ENCODE measurements around the gene KRT7. TPM values are rescaled to one million over a fixed set of nuclear protein-coding genes. Genes with fewer than 3 reads are reported as not detected.

KRT7 gene
- total and polyA plus RNA-seq, 5 experiments from 2014 or later: not detected

DNA sequence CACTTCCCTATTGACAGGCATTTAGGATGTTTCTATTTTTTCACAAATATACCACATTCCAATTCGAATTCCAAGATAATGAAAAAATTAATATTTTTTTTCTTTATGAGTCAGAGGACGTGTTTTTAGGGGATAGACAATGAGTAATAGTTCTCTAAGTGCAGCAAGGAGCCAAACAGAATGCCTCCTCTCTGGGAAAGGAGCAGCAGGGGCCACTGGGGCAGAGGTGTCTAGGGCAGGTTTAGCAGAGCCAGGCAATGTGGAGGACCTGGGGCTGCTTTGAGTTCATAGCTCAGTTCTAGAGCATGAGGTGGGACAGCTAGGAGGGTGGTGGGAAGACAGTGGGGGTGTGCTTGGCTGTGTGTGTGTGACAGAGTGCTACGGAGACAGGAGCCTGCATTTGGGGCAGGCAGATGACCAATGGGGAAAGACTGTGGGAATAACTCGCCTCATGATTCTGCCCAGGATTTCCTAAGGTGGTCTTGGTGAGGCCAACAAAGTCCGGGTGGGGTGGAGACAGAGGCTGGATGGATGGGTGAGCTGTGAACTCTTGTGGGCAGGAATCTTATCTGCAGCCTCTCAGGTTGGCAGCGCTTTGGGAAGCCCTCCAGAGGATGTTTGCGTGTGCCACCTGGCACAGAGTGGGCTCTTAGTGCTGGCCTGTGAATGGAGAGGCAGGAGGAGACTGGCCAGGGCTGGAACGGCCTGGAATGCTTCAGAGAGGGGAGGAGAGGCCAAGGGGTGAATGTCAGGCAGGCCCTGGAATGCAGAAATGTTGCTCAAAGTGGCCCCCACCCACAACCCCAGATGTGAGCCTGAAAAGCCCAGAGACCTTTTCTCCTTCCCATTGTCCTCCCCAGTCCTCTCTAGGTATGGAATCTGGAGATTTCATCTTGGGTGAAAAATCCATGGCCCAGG, 2.4 kb upstream of the KRT7 start:
- Mint-ChIP-seq H3K27ac (no peak overlapping the region), H3K9me3 (no peaks in the 10 kb centered on the region), H3K4me1 (peaks cover 0 to 5% (median 3%) of the 10 kb centered on the region in 4 donors), H3K4me3 (no peak overlapping the region), H3K27me3 (peaks cover 30 to 66% (median 59%) of the 10 kb centered on the region in 5 donors), H3K36me3 (no peaks in the 10 kb centered on the region)
- peak in 1 of 10 donors; percentile 45 for DNase-seq
- POLR2A ChIA-PET: no interaction called here
- no peak for ATAC-seq

DNA sequence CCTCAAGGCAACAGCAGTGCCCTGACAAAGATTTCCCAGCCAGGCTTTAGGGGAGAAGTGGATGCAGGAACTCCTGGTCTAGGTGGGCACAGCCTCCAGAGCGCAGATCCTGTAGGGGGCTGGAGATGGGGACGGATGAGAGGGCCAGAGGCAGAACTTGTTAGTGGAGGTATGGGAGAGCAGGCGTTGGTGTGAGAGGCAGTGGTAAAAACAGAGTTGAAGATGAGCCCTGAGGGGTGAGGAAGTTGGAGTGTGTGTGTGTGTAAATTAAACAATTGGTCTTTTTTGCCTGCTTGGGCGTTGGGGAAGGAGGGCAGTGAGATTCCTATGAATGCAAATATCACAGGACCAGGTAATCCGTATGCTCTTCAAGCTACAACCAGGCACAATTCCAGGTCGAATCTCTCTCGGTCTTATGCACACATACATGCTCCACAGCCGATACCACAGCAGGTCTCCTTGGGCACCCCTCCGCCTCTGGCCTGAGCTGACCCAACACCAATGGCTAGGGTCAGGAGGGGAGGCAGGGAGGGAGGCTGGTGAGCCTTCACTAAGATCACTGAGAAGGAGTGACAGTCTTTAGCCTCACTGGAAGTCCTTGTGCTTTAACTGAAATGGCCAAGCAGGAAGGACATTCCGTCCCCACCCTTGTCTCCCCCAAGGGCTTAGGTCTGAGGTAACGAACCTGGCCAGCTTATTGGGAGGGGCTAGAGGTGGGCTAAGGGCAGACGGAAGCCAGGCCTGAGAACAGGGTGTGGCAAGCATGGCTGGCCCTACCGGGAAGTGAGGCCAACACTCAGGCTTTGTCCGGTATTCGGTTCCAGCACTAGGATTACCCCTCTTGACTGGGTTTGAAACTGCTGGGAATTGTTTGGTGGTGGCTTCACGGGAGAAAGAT, 1.5 kb upstream of the KRT7 start:
- H3K27ac Mint-ChIP-seq: no peak overlapping the region
- peak overlapping the region in 1 of 10 donors; percentile 11 for H3K4me3 Mint-ChIP-seq
- ATAC-seq (no peak), DNase-seq (peak in 1 of 10 donors; percentile 26)
- H3K4me1 Mint-ChIP-seq: peaks cover 0 to 5% (median 4%) of the 10 kb centered on the region in 4 donors
- no peaks in the 10 kb centered on the region for H3K36me3 Mint-ChIP-seq
- peaks cover 30 to 70% (median 61%) of the 10 kb centered on the region in 5 donors for H3K27me3 Mint-ChIP-seq
- POLR2A ChIA-PET: no interaction called here
- no peaks in the 10 kb centered on the region for H3K9me3 Mint-ChIP-seq

DNA sequence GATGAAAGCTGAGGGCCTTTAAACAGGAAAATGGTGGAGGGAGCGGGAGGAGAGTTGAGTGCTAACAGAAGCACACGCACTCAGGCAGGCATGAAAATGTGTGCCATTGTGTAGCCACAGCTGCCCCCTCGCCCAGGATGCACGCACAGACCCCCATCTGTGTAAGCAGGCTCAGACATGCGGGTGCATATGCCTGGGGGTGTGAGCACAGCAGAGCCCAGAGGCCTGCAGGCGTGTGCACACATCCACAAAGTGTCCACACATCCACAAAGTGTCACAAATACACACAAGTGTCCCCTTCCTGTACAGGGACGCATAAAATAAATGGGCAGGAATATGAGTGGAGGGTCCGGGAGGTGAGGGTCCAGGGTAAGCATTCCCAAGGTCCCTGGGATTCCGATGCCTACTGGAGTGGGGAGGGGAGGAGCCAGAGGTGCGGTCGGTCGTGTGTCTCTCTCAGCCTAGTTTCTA, 805 bp upstream of the KRT7 start:
- Mint-ChIP-seq H3K9me3 (no peaks in the 10 kb centered on the region), H3K27ac (no peak overlapping the region), H3K27me3 (peaks cover 30 to 70% (median 61%) of the 10 kb centered on the region in 5 donors), H3K4me3 (peak overlapping the region in 1 of 10 donors; percentile 11), H3K36me3 (no peaks in the 10 kb centered on the region), H3K4me1 (peaks cover 0 to 5% (median 4%) of the 10 kb centered on the region in 4 donors)
- DNase-seq (no peak), ATAC-seq (no peak)
- POLR2A ChIA-PET: no interaction called here

DNA sequence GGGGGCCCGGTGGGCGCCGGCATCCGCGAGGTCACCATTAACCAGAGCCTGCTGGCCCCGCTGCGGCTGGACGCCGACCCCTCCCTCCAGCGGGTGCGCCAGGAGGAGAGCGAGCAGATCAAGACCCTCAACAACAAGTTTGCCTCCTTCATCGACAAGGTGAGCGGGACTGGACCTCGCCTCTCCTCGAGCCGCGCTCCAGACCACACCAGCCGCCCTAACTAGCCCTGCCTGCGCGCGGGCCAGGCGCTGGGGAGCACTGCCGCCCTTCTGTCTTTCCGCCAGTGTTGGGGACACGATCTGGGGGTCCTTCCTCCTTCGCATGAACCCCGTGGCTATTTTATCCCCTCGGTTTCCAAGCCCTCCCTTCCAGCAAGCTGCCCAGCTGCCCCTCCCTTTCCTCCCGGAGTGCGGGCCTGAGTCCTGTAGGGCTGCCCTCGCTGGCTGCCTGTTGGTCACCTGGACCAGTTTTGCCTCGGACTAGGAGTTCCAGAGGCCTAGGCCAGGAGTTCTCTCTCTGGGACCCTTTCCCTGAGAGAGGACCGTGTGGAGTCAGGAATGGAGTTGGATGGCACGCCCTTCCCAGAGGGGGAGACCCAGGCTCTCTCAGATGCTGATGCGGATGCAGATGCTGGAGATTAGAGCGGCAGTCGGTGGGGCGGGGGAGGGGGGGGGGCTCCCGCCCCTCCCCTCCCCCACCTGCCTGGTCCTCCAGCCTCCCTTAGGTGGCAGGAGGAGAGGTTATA, 592 bp downstream of the KRT7 start:
- DNase-seq (no peak), ATAC-seq (no peak)
- H3K36me3 Mint-ChIP-seq: no peaks in the 10 kb centered on the region
- POLR2A ChIA-PET: no interaction called here
- no peak overlapping the region for H3K4me3 Mint-ChIP-seq
- H3K9me3 Mint-ChIP-seq: no peaks in the 10 kb centered on the region
- peaks cover 0 to 5% (median 4%) of the 10 kb centered on the region in 4 donors for H3K4me1 Mint-ChIP-seq
- no peak overlapping the region for H3K27ac Mint-ChIP-seq
- H3K27me3 Mint-ChIP-seq: peaks cover 30 to 72% (median 57%) of the 10 kb centered on the region in 5 donors

DNA sequence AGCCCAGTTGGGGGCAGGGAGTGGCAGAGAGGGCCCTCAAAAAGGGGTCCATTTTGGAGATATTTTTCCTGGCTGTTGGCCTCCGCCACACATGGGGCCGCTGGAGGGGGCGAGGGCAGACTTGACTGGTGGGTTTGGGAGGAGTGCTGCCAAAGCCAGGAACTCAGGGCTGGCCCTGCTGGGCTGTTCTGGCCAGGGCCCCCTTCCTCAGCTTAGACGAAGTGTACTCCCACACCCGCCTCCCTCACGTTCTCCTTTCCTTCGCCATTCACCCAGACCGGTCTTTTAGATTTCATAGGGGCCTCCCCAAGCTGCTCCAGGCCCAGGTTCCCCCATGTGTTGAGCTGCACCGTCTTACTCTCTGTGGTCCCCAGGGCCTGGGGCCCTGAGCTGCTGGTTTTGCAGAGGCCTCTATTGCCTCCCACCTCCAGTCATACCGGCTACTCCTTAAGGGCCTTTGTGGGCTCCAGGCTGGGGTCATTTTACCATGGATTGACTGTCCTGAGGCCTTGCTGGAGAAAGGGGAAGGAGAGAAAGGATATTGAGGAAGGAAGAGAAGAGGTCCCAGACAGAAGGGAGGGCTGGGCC, 1.3 kb downstream of the KRT7 start:
- DNase-seq (no peak), ATAC-seq (no peak)
- Mint-ChIP-seq H3K4me3 (no peak overlapping the region), H3K36me3 (no peaks in the 10 kb centered on the region), H3K9me3 (no peaks in the 10 kb centered on the region), H3K27me3 (peaks cover 29 to 73% (median 51%) of the 10 kb centered on the region in 5 donors), H3K27ac (peak overlapping the region in 1 of 10 donors; percentile 85), H3K4me1 (peaks cover 0 to 5% (median 4%) of the 10 kb centered on the region in 4 donors)
- POLR2A ChIA-PET: no interaction called here

DNA sequence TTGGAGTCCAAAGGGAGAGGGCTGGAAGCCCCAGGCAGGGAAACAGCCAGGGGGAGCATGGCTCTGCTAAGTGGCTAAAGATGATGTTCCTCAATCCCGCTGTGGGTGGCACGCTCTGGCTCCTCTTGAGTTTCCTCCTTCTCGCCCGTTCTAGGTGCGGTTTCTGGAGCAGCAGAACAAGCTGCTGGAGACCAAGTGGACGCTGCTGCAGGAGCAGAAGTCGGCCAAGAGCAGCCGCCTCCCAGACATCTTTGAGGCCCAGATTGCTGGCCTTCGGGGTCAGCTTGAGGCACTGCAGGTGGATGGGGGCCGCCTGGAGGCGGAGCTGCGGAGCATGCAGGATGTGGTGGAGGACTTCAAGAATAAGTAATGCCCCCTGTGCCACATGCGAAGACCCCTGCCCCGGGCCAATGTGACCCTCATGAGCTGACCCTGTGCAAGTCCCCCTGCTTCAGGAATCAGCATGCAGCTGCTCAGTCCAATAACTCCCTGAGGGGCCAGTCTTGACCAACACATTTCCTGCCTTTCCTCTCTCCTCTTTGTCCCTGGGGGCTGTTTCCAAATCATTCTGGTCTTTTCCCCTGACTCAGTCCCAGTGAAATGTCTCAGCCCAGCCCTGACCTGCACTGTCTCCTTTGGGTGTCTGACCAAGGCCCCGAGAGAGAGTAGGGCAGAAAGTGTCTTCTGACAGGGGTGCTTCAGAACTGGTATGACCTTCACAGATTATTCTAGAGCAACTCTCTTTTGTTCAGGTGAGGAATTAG, 2.1 kb downstream of the KRT7 start:
- H3K4me1 Mint-ChIP-seq: peaks cover 0 to 5% (median 4%) of the 10 kb centered on the region in 4 donors
- no peaks in the 10 kb centered on the region for H3K36me3 Mint-ChIP-seq
- DNase-seq (no peak), ATAC-seq (no peak)
- H3K9me3 Mint-ChIP-seq: no peaks in the 10 kb centered on the region
- peak overlapping the region in 2 of 10 donors; percentile 2 to 37 for H3K27ac Mint-ChIP-seq
- POLR2A ChIA-PET: no interaction called here
- peaks cover 23 to 69% (median 44%) of the 10 kb centered on the region in 5 donors for H3K27me3 Mint-ChIP-seq
- no peak overlapping the region for H3K4me3 Mint-ChIP-seq

DNA sequence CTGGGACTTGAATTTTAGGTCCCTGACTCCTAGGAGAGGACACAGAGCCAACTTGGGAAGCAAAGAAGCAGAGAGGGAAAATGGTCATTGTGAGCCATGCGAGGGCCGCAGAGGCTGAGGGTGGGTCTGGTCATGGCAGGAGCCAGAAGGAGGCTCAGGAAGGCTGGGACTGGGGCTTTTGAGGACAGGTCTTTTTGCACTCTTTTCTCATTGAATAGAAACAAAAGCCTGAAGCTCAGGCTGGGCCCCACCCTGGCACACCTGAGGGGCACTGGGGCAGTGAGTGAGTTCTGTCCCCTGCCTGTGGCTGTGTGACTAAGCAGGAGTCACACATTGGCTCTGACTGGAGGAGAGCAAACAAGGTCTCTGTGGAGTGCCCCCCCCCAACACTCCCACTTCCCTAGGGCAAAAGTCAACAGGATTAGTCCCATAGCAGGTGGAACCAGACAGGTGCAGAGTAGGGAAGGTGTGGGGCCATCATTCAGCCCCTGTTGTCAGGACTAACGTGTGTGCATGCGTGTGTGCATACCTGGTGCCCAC, 2.8 kb downstream of the KRT7 start:
- ATAC-seq (no peak), DNase-seq (peak in 1 of 10 donors; percentile 40)
- peak overlapping the region in 1 of 10 donors; percentile 2 for H3K27ac Mint-ChIP-seq
- H3K36me3 Mint-ChIP-seq: no peaks in the 10 kb centered on the region
- H3K4me1 Mint-ChIP-seq: peaks cover 0 to 5% (median 4%) of the 10 kb centered on the region in 4 donors
- peaks cover 19 to 62% (median 38%) of the 10 kb centered on the region in 5 donors for H3K27me3 Mint-ChIP-seq
- no peak overlapping the region for H3K4me3 Mint-ChIP-seq
- POLR2A ChIA-PET: interaction anchor here (0.7 kb wide), 1 partner anchor 87 kb away, joined by 4 read pairs; no protein-coding TSS in a partner anchor
- H3K9me3 Mint-ChIP-seq: no peaks in the 10 kb centered on the region

DNA sequence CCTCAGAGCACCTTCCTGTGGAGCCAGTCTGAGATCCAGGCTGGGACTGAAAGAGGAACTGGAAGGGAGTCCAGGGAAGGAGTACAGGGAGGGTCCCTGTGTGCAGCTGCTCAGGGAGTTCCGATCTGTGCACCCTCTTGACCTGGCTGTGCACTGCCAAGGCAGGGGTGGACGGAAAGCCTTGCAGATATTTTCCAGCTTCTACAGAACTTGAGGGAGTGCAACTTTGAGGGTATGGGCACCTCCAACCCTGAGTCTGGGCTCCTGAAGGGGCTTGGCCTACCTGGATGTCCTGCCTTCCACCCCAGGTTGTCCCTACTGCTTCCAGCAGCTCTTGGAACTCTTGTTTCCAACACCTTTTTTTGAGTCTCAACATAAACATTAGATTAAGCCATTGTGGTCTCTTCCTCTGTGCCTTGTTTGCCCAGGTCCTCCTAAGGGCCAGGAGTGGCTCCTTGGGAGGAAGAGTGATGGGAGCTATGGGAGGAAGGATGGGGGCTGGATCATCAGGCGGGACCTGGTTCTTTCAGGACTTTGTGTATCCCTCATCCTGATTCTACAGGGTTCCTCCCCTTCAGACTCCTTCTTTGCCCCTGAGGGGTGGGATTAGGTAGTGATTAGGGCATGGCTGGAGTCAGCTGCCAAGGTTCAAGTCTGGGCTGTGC, 3.5 kb downstream of the KRT7 start:
- DNase-seq (peak in 1 of 10 donors; percentile 28), ATAC-seq (no peak)
- POLR2A ChIA-PET: interaction anchor here (0.7 kb wide), 1 partner anchor 88 kb away, joined by 4 read pairs; no protein-coding TSS in a partner anchor
- Mint-ChIP-seq H3K27ac (no peak overlapping the region), H3K4me1 (peaks cover 0 to 5% (median 4%) of the 10 kb centered on the region in 4 donors), H3K36me3 (no peaks in the 10 kb centered on the region), H3K4me3 (no peak overlapping the region), H3K27me3 (peaks cover 15 to 55% (median 31%) of the 10 kb centered on the region in 5 donors), H3K9me3 (no peaks in the 10 kb centered on the region)

DNA sequence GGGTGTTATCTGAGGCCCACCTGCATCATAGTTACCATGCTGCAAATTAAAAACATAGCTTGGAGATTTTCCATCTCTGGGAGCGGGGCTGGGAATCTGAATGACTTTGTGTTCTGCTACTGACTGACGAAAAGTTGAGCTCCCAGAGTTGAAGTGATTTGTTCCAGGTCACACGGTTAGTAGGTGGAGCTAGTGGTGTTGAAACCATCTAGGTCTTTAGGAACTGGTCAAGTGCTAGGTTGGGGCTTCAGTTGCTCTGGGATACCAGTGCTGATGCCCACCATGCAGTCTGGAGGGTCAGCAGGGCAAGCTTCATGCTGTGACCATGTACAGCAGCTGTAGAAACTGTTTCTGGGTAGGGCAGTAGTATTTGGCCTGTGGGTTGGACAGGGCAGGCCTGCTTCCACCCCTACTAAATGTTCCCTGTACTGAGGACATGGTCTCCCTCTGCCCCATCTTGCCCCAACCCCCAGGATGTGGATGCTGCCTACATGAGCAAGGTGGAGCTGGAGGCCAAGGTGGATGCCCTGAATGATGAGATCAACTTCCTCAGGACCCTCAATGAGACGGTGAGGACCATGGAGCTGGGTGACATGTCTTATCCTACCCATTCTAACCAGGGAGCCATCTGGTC, 5.3 kb downstream of the KRT7 start:
- no peak for DNase-seq
- peaks cover under 1 to 5% (median 4%) of the 10 kb centered on the region in 4 donors for H3K4me1 Mint-ChIP-seq
- H3K27me3 Mint-ChIP-seq: peaks cover 4 to 40% (median 17%) of the 10 kb centered on the region in 5 donors
- no peak overlapping the region for H3K27ac Mint-ChIP-seq
- ATAC-seq: no peak
- POLR2A ChIA-PET: no interaction called here
- H3K4me3 Mint-ChIP-seq: no peak overlapping the region
- H3K36me3 Mint-ChIP-seq: no peaks in the 10 kb centered on the region
- H3K9me3 Mint-ChIP-seq: no peaks in the 10 kb centered on the region

DNA sequence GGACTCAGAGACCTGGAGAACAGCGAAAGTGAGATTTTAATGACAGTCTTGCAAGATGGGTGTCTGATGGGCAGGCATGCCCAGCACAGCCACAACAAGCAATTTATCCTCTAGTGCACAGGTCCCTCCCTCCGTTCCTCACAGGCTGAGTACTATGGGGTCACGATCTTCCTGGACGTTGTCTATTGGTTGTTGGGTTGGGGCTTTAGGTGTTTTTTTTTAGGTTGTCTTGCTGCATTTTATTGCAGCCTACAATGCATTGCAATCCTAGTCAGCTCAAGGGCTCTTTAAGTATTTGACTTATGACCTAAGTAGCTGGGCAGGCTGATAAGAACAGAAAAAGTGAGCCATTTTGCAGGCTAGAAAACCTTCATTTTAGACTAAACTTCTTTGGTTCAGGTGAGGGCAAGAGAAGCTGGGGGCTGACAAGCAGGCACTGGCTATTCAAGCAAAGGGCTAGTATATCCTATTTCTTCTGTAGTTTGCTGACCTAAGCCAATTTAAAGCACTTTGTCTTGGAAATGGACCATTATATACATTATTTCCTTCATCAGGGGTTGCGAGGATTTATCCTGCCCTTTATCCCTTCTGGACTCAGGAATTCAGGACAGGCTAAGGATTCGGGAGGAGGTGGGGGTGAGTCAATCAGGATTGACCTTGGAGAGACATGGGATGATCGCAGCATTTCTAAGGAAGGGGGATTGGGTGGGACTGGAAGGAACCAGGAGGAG, 6.0 kb downstream of the KRT7 start:
- POLR2A ChIA-PET: no interaction called here
- Mint-ChIP-seq H3K27ac (no peak overlapping the region), H3K4me1 (peaks cover 8 to 11% (median 10%) of the 10 kb centered on the region in 4 donors), H3K36me3 (no peaks in the 10 kb centered on the region), H3K4me3 (peak overlapping the region in 1 of 10 donors; percentile 38), H3K9me3 (no peaks in the 10 kb centered on the region), H3K27me3 (peaks cover 4 to 33% (median 12%) of the 10 kb centered on the region in 5 donors)
- ATAC-seq (no peak), DNase-seq (no peak)

Data from naive thymus-derived CD8-positive, alpha-beta T cell (primary cell).